ENCODE data around the gene NOC2L. TPM values are rescaled to one million over a fixed set of nuclear protein-coding genes. Genes with fewer than 3 reads are reported as not detected.

NOC2L gene
- total RNA-seq, 1 experiment from 2014 or later = 130 TPM

DNA sequence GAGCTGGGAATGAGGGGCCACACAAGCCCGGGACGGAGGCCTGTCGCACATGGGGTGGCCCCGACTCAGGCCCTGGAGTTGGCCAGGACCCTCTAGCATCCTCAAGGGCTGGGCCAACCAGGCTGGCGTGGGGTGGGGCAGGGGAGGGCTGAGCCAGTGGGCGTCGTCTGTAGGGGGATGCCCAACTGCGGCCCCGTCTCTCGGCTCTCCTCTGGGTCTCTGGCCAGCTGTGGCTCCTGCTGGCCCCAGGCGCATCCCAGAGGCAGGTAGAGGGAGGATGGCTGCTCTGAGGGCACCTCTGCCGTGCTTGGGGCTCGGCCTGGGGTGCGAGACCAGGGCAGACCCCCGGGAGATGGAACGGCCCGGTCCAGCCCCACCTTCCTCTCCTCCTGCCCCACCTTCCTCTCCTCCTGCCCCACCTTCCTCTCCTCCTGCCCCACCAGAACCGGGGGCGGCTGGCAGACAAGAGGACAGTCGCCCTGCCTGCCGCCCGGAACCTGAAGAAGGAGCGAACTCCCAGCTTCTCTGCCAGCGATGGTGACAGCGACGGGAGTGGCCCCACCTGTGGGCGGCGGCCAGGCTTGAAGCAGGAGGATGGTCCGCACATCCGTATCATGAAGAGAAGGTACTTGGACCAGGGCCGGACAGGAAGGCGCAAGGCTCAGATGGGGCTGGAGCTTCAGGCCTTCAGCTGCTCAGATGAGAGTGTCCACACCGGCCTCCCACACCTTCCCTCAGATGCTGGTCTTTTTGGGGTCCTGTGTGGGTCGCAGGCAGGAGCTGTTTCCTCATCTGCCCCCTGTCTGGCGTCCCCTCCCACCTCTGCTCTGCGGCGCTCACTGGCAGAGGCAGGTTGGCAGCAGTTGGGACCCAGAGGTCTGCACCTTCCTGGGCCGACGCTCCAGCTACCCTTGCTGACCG is 29.1 kb downstream of the NOC2L start:
- Histone ChIP-seq H3K56ac (ENCODE audit: insufficient read length, low read depth, low read length) (no peak overlapping the region), H3K27me3 (ENCODE audit: insufficient read depth, low read length) (peaks cover 72% of the 10 kb centered on the region), H2AK5ac (ENCODE audit: insufficient read length, low read length) (no peak overlapping the region), H3K14ac (ENCODE audit: insufficient read depth, low read length) (no peak overlapping the region; the same call in 1 of the 2 replicates), H2BK20ac (ENCODE audit: low read depth, low read length, poor library complexity, severe bottlenecking) (no peak overlapping the region), H3K9me3 (ENCODE audit: control insufficient read depth, low read depth, low read length) (no peaks in the 10 kb centered on the region), H2AFZ (ENCODE audit: low read length) (no peak overlapping the region), H2BK15ac (ENCODE audit: low read depth, low read length) (no peak overlapping the region), H3K4me2 (ENCODE audit: insufficient read depth, insufficient read length, low read length) (no peak overlapping the region), H3T11ph (ENCODE audit: low read length) (no peak overlapping the region), H3K79me2 (ENCODE audit: insufficient read depth, low read length) (no peaks in the 10 kb centered on the region), H2BK120ac (ENCODE audit: low read depth, low read length, poor library complexity, severe bottlenecking) (no peak overlapping the region), H2BK5ac (ENCODE audit: insufficient read length, low read length) (no peak overlapping the region), H3K79me1 (ENCODE audit: insufficient read depth, low read depth, low read length, poor library complexity, severe bottlenecking) (no peaks in the 10 kb centered on the region), H3K23me2 (ENCODE audit: insufficient read length, low read depth, low read length, poor library complexity, severe bottlenecking) (peaks cover 2% of the 10 kb centered on the region), H4K5ac (ENCODE audit: insufficient read length, low read depth, low read length) (no peak overlapping the region), H3K4ac (ENCODE audit: low read depth, low read length) (no peak overlapping the region), H2BK12ac (ENCODE audit: insufficient read length, low read depth, low read length) (no peak overlapping the region), H4K20me1 (ENCODE audit: control insufficient read depth, insufficient read depth, insufficient read length) (peaks cover 10% of the 10 kb centered on the region), H3K18ac (ENCODE audit: insufficient read length, low read depth, low read length) (no peak overlapping the region), H3K23ac (ENCODE audit: insufficient read length, low read depth, low read length) (no peak overlapping the region), H3K4me1 (ENCODE audit: insufficient read depth, low read length) (no peaks in the 10 kb centered on the region), H4K91ac (ENCODE audit: insufficient read length, low read depth, low read length) (no peak overlapping the region), H3K9ac (ENCODE audit: extremely low read depth, insufficient read length, low read length) (no peak overlapping the region), H4K8ac (replicated peaks; ENCODE audit: insufficient read length, low read depth, low read length) (no peak overlapping the region), H3K27ac (ENCODE audit: insufficient read length, low read depth, low read length) (no peak overlapping the region)
- WGBS (ENCODE audit: extremely low coverage, insufficient read length, low lambda C conversion rate) = no CpG with 5 or more reads among the region's 40 CpGs
- H3K4me1 Mint-ChIP-seq = peaks cover 10 to 31% of the 10 kb centered on the region in 2 experiments
- peaks cover 0 to 3% (median 2%) of the 10 kb centered on the region in 3 experiments; a peak in 3 of 7 replicates for H3K36me3 Mint-ChIP-seq (ENCODE audit: insufficient read depth in 1 of 3, low read depth in 3 of 3)
- peaks cover 0 to 4% of the 10 kb centered on the region in 2 experiments; a peak in 1 of 5 replicates for H3K9me3 Mint-ChIP-seq
- H3K27ac Mint-ChIP-seq = no peak overlapping the region
- TF ChIP-seq, protein P1, sequence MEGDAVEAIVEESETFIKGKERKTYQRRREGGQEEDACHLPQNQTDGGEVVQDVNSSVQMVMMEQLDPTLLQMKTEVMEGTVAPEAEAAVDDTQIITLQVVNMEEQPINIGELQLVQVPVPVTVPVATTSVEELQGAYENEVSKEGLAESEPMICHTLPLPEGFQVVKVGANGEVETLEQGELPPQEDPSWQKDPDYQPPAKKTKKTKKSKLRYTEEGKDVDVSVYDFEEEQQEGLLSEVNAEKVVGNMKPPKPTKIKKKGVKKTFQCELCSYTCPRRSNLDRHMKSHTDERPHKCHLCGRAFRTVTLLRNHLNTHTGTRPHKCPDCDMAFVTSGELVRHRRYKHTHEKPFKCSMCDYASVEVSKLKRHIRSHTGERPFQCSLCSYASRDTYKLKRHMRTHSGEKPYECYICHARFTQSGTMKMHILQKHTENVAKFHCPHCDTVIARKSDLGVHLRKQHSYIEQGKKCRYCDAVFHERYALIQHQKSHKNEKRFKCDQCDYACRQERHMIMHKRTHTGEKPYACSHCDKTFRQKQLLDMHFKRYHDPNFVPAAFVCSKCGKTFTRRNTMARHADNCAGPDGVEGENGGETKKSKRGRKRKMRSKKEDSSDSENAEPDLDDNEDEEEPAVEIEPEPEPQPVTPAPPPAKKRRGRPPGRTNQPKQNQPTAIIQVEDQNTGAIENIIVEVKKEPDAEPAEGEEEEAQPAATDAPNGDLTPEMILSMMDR (conservative IDR thresholded peaks at IDR 0.05) = no peak
- H3K4me3 Mint-ChIP-seq = no peak overlapping the region
- H3K27me3 Mint-ChIP-seq (ENCODE audit: low read depth) = peaks cover 90% of the 10 kb centered on the region
- DNase-seq = no peak

Data from H9 (cell line).